Stomach (tissue), 9 donors: ENCODE results near the gene RDH16. TPM values are rescaled to one million over a fixed set of nuclear protein-coding genes. Genes with fewer than 3 reads are reported as not detected.

Source experiments
- DNase-seq, 2 donors: peaks; one replicate each; pipeline versions ENCODE4 v3.0.0 to v3.0.0-alpha.2; 2013 to 2019
- H3K27ac ChIP-seq, 5 donors: fragments of 200-600 bp in 4 of 5; sonication (generic) in 4 of 5; one replicate each; pipeline ENCODE4 v1.5.1; 2013 to 2019; ENCODE audit warnings: mild to moderate bottlenecking in 1 of 5, moderate library complexity in 1 of 5
- H3K27me3 ChIP-seq, 3 donors: fragments of 200-600 bp; sonication (generic); one replicate each; pipeline ENCODE4 v1.5.1; 2017 to 2019; ENCODE audit warnings: mixed run types in 1 of 3
- H3K36me3 ChIP-seq, 4 donors: fragments of 200-600 bp; sonication (generic); 1 replicate in 3 of 4; 2 replicates in 1 of 4; pipeline ENCODE4 v1.5.1; 2016 to 2019
- H3K4me1 ChIP-seq, 4 donors: fragments of 200-600 bp; sonication (generic); one replicate each; pipeline ENCODE4 v1.5.1; 2016 to 2019
- H3K4me3 ChIP-seq, 4 donors: fragments of 200-600 bp; sonication (generic) in 3 of 4; one replicate each; pipeline ENCODE4 v1.5.1; 2016 to 2019; ENCODE audit warnings: mild to moderate bottlenecking in 1 of 4
- H3K9me3 ChIP-seq, 4 donors: fragments of 200-600 bp; sonication (generic); one replicate each; pipeline ENCODE4 v1.5.1; 2016 to 2019
- CTCF ChIP-seq, 7 experiments: fragments of 450-650 bp in 4 of 7; fragments of 200-600 bp in 3 of 7; sonication (generic) in 3 of 7; IDR thresholded peaks; one replicate each; pipeline ENCODE4 v1.5.1; 2016 to 2019; ENCODE audit warnings: antibody characterized with exemption in 7 of 7, control low read depth in 2 of 7, mild to moderate bottlenecking in 1 of 7
- EP300 ChIP-seq: sonication (generic); formaldehyde crosslinking; IDR thresholded peaks from one replicate; pipeline ENCODE4 v1.6.1; 2017; ENCODE audit warnings: antibody characterized with exemption
- POLR2A ChIP-seq, 4 donors: fragments of 450-650 bp; IDR thresholded peaks; one replicate each; pipeline ENCODE4 v1.6.1; 2016; ENCODE audit warnings: antibody characterized with exemption in 4 of 4, control low read depth in 2 of 4, mild to moderate bottlenecking in 1 of 4, moderate library complexity in 1 of 4
- POLR2AphosphoS5 ChIP-seq, 3 donors: sonication (generic); formaldehyde crosslinking; IDR thresholded peaks; one replicate each; pipeline ENCODE4 v1.6.1; 2016; ENCODE audit warnings: antibody characterized with exemption in 3 of 3
- WGBS, 5 donors: extraction: QIAGEN DNeasy Blood & Tissue Kit in 3 of 5; methylation state at CpG; one replicate each; pipeline versions ENCODE4 v1.1.5 to v1.1.7; 2013 to 2018; 5-methylcytosine and 5-hydroxymethylcytosine counted together
- intact Hi-C: fragments of 100-400 bp; cut with DNase I; formaldehyde crosslinking; loops from one replicate; pipeline ENCODE4 v1.15.1; 2023; ENCODE audit warnings: low total_unique reads
- polyA plus RNA-seq, 3 donors: library from polyadenylated mRNA; stranded (reverse); fragments of 200-250 nt; gene quantifications; one replicate each; pipeline ENCODE4 v1.2.3, GENCODE V29; 2013
- total RNA-seq, 5 donors: library from RNA; depleted of rRNA; stranded (reverse); fragments of >200 nt; gene quantifications; one replicate each; pipeline versions ENCODE4 v1.1.0 to v1.2.3, GENCODE V29; 2014 to 2016
- donor health status: healthy with polysubstance abuse.
- donor health status: Bipolar disorder and iron deficiency.
- donor health status: healthy.

Gene RDH16
- total and polyA plus RNA-seq, 8 donors, result 0.37 to 1.0 (median 0.68) TPM; not detected in 5

- Histone ChIP-seq H3K27ac (no peak overlapping the region), H3K27me3 (no peaks in the 10 kb centered on the region), H3K4me1 (peaks cover 0 to 15% (median 0%) of the 10 kb centered on the region in 4 donors), H3K4me3 (no peak overlapping the region), H3K36me3 (no peaks in the 10 kb centered on the region), H3K9me3 (no peaks in the 10 kb centered on the region)
- intact Hi-C loops, result no loop called here
- TF ChIP-seq CTCF (IDR thresholded peaks at IDR 0.05) (no peak), POLR2A (IDR thresholded peaks at IDR 0.05) (no peak), EP300 (no peak), POLR2AphosphoS5 (IDR thresholded peaks at IDR 0.05) (no peak)
- DNase-seq, result no peak
- WGBS, 5 donors, result 75 to 89% (median 81%) methylated on average over 2 of the region's 2 CpGs
Measured at GRCh38 chr12:56935752-56936151, 21.7 kb downstream of the RDH16 start.

GRCh38 chr12:56935157-56935556 is 22.3 kb downstream of the RDH16 start:
- Histone ChIP-seq H3K27me3 (no peaks in the 10 kb centered on the region), H3K4me3 (no peak overlapping the region), H3K36me3 (no peaks in the 10 kb centered on the region), H3K9me3 (no peaks in the 10 kb centered on the region), H3K4me1 (peaks cover 0 to 15% (median 0%) of the 10 kb centered on the region in 4 donors), H3K27ac (no peak overlapping the region)
- TF ChIP-seq CTCF (IDR thresholded peaks at IDR 0.05) (no peak), POLR2AphosphoS5 (IDR thresholded peaks at IDR 0.05) (no peak)
- peak in 1 of 2 donors; percentile 9 for DNase-seq
- intact Hi-C loops, result no loop called here
- 41 to 80% (median 60%) methylated on average over 2 of the region's 2 CpGs for WGBS, 5 donors

GRCh38 chr12:56933826-56934625 is 23.4 kb downstream of the RDH16 start, which contains the start of gene SDR9C7:
Gene SDR9C7, minus strand, starts transcription at chr12:56934408. Its CDS starts 147 bp downstream, at chr12:56934261.
- H3K4me3 ChIP-seq, result no peak within 1 kb of the TSS
- intact Hi-C loops, result no loop called here
- 90 to 92% (median 91%) methylated on average over 15 of the region's 15 CpGs for WGBS, 5 donors

GRCh38 chr12:56932867-56933266 is 24.5 kb downstream of the RDH16 start:
- no peak overlapping the region for H3K27ac ChIP-seq
- H3K27me3 ChIP-seq, result no peaks in the 10 kb centered on the region
- 84 to 100% (median 89%) methylated on average over 1 of the region's 1 CpG for WGBS, 5 donors
- no peaks in the 10 kb centered on the region for H3K9me3 ChIP-seq
- peak in 1 of 2 donors; percentile 27 for DNase-seq
- intact Hi-C loops, result no loop called here
- TF ChIP-seq CTCF (IDR thresholded peaks at IDR 0.05), result no peak
- no peak for TF ChIP-seq POLR2AphosphoS5 (IDR thresholded peaks at IDR 0.05)
- peaks cover 0 to 15% (median 0%) of the 10 kb centered on the region in 4 donors for H3K4me1 ChIP-seq
- no peaks in the 10 kb centered on the region for H3K36me3 ChIP-seq
- no peak overlapping the region for H3K4me3 ChIP-seq

More at GRCh38 chr12:56933826-56934625, 23.4 kb downstream of the RDH16 start, which contains the start of gene SDR9C7:
- no peaks in the 10 kb centered on the region for H3K27me3 ChIP-seq
- no peaks in the 10 kb centered on the region for H3K36me3 ChIP-seq
- peaks cover 0 to 15% (median 0%) of the 10 kb centered on the region in 4 donors for H3K4me1 ChIP-seq
- no peaks in the 10 kb centered on the region for H3K9me3 ChIP-seq
- DNase-seq, result no peak
- TF ChIP-seq CTCF (IDR thresholded peaks at IDR 0.05) (no peak), POLR2A (IDR thresholded peaks at IDR 0.05) (no peak), EP300 (no peak), POLR2AphosphoS5 (IDR thresholded peaks at IDR 0.05) (no peak)
- H3K27ac ChIP-seq, result no peak within 1 kb of the TSS
